GM12892 (cell line): ENCODE results near the gene GSS.

ENCODE experiments used
- POLR2A ChIP-seq: IDR thresholded peaks from 2 replicates; pipeline ENCODE4 v1.6.1; 2011; ENCODE audit warnings: low read depth, low read length, control low read depth
- POLR2AphosphoS5 ChIP-seq: IDR thresholded peaks from 2 replicates; pipeline ENCODE4 v1.6.1; 2011; ENCODE audit warnings: low read depth, low read length, control low read depth
- TAF1 ChIP-seq: IDR thresholded peaks from 2 replicates; pipeline ENCODE4 v1.6.1; 2011; ENCODE audit warnings: low read depth, mild to moderate bottlenecking, control low read depth, low read length, borderline replicate concordance

DNA sequence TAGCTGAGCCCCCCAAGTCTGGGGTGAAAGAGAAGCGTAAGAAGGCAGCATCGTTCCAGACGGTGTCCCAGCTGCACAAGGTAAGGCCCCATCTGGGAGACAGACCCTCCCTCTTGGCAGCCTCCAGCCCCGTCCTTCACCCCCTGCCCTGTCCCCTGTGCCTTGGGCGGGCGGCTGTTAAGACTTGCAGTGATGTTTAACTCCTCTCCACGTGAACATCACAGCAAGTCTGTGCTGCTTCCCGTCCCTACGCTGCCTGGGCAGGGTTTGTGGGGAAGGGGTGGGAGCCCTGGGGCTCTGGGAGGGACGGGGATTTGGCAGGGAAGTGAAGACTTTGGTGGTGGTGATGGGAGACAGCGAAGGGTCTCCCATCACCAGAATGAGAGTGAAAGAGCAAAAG, 34.6 kb upstream of the GSS start:
- TF ChIP-seq POLR2A, result no peak
- no peak for TF ChIP-seq POLR2AphosphoS5
- TF ChIP-seq TAF1, result no peak
